GM19240 (cell line): ENCODE results near the gene SLC66A3.
"Not testable (repeated sequence)": the region's sequence is repeated elsewhere in the genome, so short reads cannot be mapped to it uniquely, and the experiment has no call there.

Source experiments
- DNase-seq: peaks from one replicate; pipeline ENCODE4 v3.0.0; 2011; ENCODE audit warnings: low spot score; ENCODE audit not compliant: insufficient read length

The SLC66A3 gene

GRCh38 chr2:11163439-11164317, 8.4 kb downstream of the SLC66A3 start:
- DNase-seq, result no peak

- DNase-seq, result not testable (repeated sequence)
Measured at GRCh38 chr2:11165046-11165445, 9.8 kb downstream of the SLC66A3 start.

GRCh38 chr2:11166476-11166875, 11.2 kb downstream of the SLC66A3 start:
- no peak for DNase-seq

GRCh38 chr2:11168488-11168887, 13.2 kb downstream of the SLC66A3 start:
- DNase-seq, result no peak

GRCh38 chr2:11169333-11169732, 14.1 kb downstream of the SLC66A3 start:
- no peak for DNase-seq

GRCh38 chr2:11174222-11174621, 19.0 kb downstream of the SLC66A3 start:
- no peak for DNase-seq

GRCh38 chr2:11175293-11175795, 20.1 kb downstream of the SLC66A3 start:
- DNase-seq, result no peak

GRCh38 chr2:11177871-11178690, 22.8 kb downstream of the SLC66A3 start:
- DNase-seq, result no peak

GRCh38 chr2:11179196-11179595, 23.9 kb downstream of the SLC66A3 start:
- DNase-seq, result no peak

- DNase-seq, result no peak
Measured at GRCh38 chr2:11179899-11180298, 24.6 kb downstream of the SLC66A3 start.

GRCh38 chr2:11180653-11181052, 25.4 kb downstream of the SLC66A3 start:
- DNase-seq, result no peak

GRCh38 chr2:11182951-11183350, 27.7 kb downstream of the SLC66A3 start:
- no peak for DNase-seq

GRCh38 chr2:11186145-11186544, 30.9 kb downstream of the SLC66A3 start:
- no peak for DNase-seq

- DNase-seq, result no peak
Measured at GRCh38 chr2:11187083-11187619, 31.9 kb downstream of the SLC66A3 start.

- DNase-seq, result no peak
Measured at GRCh38 chr2:11187731-11188130, 32.5 kb downstream of the SLC66A3 start.

- DNase-seq, result no peak
Measured at GRCh38 chr2:11196246-11196645, 41.0 kb downstream of the SLC66A3 start.

GRCh38 chr2:11200651-11201050, 45.4 kb downstream of the SLC66A3 start:
- no peak for DNase-seq

GRCh38 chr2:11201969-11202368, 46.7 kb downstream of the SLC66A3 start:
- no peak for DNase-seq

- DNase-seq, result no peak
Measured at GRCh38 chr2:11203480-11203879, 48.2 kb downstream of the SLC66A3 start.

- no peak for DNase-seq
Measured at GRCh38 chr2:11208083-11208482, 52.8 kb downstream of the SLC66A3 start.

- no peak for DNase-seq
Measured at GRCh38 chr2:11212645-11213044, 57.4 kb downstream of the SLC66A3 start.

- DNase-seq, result no peak
Measured at GRCh38 chr2:11213090-11213638, 57.9 kb downstream of the SLC66A3 start.
